ENCODE results near the gene SBF1. TPM values are rescaled to one million over a fixed set of nuclear protein-coding genes. Genes with fewer than 3 reads are reported as not detected.

Gene SBF1
- total and polyA plus RNA-seq, 2 of the 13 experiments (the other 11 are each of a cell fraction or from before 2014, with no cell fraction given), result 31.7 to 40.9 TPM

DNA sequence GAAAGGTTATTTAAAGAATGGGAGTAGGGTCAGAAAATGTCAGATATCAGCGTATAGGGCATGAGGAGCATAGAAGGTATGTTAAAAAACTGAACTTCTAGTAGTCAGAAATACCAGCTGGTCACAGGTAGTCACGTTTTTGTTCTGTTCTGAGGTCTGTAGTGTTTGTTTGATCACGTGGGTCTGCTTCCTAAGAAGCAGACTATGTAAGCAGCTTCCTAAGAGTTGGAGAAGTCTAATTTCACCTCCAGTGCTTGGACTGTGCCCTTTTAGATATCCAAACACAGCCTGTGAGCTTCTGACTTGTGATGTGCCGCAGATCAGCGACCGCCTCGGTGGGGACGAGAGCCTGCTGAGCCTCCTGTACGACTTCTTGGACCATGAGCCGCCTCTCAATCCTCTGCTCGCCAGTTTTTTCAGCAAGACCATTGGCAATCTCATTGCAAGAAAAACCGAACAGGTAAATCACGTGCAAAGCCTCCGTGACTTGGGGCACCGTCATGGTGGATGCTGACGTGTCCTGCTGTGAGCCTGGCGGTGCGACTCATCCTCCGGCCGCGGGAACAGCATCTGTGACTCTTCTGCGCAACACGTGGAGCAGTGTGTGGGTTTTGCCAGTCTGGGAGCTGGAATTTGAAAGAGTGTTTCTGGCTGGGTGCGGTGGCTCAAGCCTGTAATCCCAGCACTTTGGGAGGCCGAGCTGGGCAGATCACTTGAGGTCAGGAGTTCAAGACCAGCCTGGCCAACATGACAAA, 68.2 kb downstream of the SBF1 start:
- peaks cover 24% of the 10 kb centered on the region for H3K4me1 ChIP-seq (ENCODE audit: insufficient read depth, low read length)
- no peak for TF ChIP-seq CBX2 (IDR thresholded peaks at IDR 0.05; ENCODE audit: low read depth, low read length)
- no peak for TF ChIP-seq CBX2 (CRISPR knock-in tag; IDR thresholded peaks at IDR 0.05; ENCODE audit: low read depth)
- no peak for TF ChIP-seq ZNF331 (CRISPR knock-in tag; IDR thresholded peaks at IDR 0.05)
- TF ChIP-seq, protein P1, sequence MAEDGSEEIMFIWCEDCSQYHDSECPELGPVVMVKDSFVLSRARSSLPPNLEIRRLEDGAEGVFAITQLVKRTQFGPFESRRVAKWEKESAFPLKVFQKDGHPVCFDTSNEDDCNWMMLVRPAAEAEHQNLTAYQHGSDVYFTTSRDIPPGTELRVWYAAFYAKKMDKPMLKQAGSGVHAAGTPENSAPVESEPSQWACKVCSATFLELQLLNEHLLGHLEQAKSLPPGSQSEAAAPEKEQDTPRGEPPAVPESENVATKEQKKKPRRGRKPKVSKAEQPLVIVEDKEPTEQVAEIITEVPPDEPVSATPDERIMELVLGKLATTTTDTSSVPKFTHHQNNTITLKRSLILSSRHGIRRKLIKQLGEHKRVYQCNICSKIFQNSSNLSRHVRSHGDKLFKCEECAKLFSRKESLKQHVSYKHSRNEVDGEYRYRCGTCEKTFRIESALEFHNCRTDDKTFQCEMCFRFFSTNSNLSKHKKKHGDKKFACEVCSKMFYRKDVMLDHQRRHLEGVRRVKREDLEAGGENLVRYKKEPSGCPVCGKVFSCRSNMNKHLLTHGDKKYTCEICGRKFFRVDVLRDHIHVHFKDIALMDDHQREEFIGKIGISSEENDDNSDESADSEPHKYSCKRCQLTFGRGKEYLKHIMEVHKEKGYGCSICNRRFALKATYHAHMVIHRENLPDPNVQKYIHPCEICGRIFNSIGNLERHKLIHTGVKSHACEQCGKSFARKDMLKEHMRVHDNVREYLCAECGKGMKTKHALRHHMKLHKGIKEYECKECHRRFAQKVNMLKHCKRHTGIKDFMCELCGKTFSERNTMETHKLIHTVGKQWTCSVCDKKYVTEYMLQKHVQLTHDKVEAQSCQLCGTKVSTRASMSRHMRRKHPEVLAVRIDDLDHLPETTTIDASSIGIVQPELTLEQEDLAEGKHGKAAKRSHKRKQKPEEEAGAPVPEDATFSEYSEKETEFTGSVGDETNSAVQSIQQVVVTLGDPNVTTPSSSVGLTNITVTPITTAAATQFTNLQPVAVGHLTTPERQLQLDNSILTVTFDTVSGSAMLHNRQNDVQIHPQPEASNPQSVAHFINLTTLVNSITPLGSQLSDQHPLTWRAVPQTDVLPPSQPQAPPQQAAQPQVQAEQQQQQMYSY (CRISPR knock-in tag; IDR thresholded peaks at IDR 0.05), result no peak
- TF ChIP-seq, protein P2, sequence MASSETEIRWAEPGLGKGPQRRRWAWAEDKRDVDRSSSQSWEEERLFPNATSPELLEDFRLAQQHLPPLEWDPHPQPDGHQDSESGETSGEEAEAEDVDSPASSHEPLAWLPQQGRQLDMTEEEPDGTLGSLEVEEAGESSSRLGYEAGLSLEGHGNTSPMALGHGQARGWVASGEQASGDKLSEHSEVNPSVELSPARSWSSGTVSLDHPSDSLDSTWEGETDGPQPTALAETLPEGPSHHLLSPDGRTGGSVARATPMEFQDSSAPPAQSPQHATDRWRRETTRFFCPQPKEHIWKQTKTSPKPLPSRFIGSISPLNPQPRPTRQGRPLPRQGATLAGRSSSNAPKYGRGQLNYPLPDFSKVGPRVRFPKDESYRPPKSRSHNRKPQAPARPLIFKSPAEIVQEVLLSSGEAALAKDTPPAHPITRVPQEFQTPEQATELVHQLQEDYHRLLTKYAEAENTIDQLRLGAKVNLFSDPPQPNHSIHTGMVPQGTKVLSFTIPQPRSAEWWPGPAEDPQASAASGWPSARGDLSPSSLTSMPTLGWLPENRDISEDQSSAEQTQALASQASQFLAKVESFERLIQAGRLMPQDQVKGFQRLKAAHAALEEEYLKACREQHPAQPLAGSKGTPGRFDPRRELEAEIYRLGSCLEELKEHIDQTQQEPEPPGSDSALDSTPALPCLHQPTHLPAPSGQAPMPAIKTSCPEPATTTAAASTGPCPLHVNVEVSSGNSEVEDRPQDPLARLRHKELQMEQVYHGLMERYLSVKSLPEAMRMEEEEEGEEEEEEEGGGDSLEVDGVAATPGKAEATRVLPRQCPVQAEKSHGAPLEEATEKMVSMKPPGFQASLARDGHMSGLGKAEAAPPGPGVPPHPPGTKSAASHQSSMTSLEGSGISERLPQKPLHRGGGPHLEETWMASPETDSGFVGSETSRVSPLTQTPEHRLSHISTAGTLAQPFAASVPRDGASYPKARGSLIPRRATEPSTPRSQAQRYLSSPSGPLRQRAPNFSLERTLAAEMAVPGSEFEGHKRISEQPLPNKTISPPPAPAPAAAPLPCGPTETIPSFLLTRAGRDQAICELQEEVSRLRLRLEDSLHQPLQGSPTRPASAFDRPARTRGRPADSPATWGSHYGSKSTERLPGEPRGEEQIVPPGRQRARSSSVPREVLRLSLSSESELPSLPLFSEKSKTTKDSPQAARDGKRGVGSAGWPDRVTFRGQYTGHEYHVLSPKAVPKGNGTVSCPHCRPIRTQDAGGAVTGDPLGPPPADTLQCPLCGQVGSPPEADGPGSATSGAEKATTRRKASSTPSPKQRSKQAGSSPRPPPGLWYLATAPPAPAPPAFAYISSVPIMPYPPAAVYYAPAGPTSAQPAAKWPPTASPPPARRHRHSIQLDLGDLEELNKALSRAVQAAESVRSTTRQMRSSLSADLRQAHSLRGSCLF (CRISPR knock-in tag; IDR thresholded peaks at IDR 0.05; ENCODE audit: borderline replicate concordance), result no peak
- 0 out of 2 replicates have a peak, but pooled peaks have one; percentile 7 for TF ChIP-seq RBFOX2 (IDR thresholded peaks at IDR 0.05; ENCODE audit: low read depth, low read length)
- TF ChIP-seq FIP1L1 (IDR thresholded peaks at IDR 0.05; ENCODE audit: borderline replicate concordance, insufficient read depth, low read depth, low read length), result no peak
- TF ChIP-seq SMAD3 (CRISPR knock-in tag; IDR thresholded peaks at IDR 0.05), result no peak
- H3K9me3 ChIP-seq (ENCODE audit: low read length), result no peaks in the 10 kb centered on the region
- ATAC-seq, result no peak
- ChIA-PET CTCF (ENCODE audit: low intra/inter-chr PET ratio, low total read pairs) (no interaction called here), POLR2A (no interaction called here)
- no peak overlapping the region for H3K9ac ChIP-seq (ENCODE audit: insufficient read depth, low read depth, low read length)
- H3K27me3 ChIP-seq (ENCODE audit: control insufficient read depth in 1 of 2, insufficient read depth in 2 of 2, low read length in 2 of 2), result no peaks in the 10 kb centered on the region
- peaks cover 26 to 54% of the 10 kb centered on the region in 2 experiments for H3K36me3 ChIP-seq (replicated peaks in 1 of 2; ENCODE audit: control insufficient read depth in 1 of 2, insufficient read depth in 2 of 2, low read length in 2 of 2)
- WGBS (ENCODE audit: low lambda C conversion rate), result 96% methylated on average over 25 of the region's 25 CpGs
- no TSS peak for BruUV-seq (replicated peaks)
- DNase-seq (ENCODE audit: low spot score), result no peak
- intact Hi-C loops (cut with micrococcal nuclease; ENCODE audit: unreplicated experiment), result no loop called here
- no peak overlapping the region for H3K27ac ChIP-seq (ENCODE audit: extremely low read length, insufficient read depth, low read length)
- no peak for FAIRE-seq
- H3K4me2 ChIP-seq (ENCODE audit: low read depth, low read length), result no peak overlapping the region
- peaks cover 26% of the 10 kb centered on the region for H3K79me2 ChIP-seq (ENCODE audit: insufficient read depth, low read length)
- no peak overlapping the region for H3K4me3 ChIP-seq (replicated peaks in 1 of 3; ENCODE audit: insufficient read depth in 1 of 3, low read depth in 2 of 3, low read length in 3 of 3)
- H4K20me1 ChIP-seq (ENCODE audit: insufficient read depth, low read length), result peaks cover 15% of the 10 kb centered on the region; the same call in 1 of the 2 replicates
- in situ Hi-C loops (cut with HindIII; ENCODE audit: extremely low pct_ligation_motif_present, low pct_unique_long_range_greater_than_20kb), result no loop called here
- H2AFZ ChIP-seq (ENCODE audit: low read length), result no peak overlapping the region

Measured in HepG2 (cell line).